ENCODE measurements around the gene GPR151.

DNA sequence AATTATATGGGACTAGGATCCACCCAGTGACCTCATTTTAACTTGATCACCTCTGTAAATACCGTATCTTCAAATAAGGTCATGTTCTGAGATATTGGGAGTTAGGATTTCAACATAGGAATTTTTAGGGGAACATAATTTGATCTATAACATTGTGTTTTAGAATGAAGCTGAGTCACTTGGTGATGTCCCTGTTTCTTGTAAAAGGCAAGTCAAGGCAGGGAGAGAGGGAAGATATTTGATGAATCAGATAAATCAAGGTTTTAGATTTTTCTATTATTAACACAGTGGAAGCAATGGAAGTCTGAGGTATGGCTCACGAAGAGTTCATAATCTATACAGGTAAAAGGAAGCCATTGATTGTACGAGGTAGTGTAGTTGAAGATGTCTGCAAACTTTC is 11.8 kb upstream of the GPR151 start:
- TF ChIP-seq, protein P1, sequence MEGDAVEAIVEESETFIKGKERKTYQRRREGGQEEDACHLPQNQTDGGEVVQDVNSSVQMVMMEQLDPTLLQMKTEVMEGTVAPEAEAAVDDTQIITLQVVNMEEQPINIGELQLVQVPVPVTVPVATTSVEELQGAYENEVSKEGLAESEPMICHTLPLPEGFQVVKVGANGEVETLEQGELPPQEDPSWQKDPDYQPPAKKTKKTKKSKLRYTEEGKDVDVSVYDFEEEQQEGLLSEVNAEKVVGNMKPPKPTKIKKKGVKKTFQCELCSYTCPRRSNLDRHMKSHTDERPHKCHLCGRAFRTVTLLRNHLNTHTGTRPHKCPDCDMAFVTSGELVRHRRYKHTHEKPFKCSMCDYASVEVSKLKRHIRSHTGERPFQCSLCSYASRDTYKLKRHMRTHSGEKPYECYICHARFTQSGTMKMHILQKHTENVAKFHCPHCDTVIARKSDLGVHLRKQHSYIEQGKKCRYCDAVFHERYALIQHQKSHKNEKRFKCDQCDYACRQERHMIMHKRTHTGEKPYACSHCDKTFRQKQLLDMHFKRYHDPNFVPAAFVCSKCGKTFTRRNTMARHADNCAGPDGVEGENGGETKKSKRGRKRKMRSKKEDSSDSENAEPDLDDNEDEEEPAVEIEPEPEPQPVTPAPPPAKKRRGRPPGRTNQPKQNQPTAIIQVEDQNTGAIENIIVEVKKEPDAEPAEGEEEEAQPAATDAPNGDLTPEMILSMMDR (conservative IDR thresholded peaks at IDR 0.05 in 1 of 2, IDR thresholded peaks at IDR 0.05 in 1 of 2; ENCODE audit: low read depth in 1 of 2, low read length in 2 of 2), result no peak
- no peak for TF ChIP-seq EZH2 (IDR thresholded peaks at IDR 0.05; ENCODE audit: low read length, missing control alignments)
